Tibial artery (tissue), 4 donors: ENCODE measurements around the gene CITED2.

ENCODE experiments used
- DNase-seq, 2 donors: peaks; one replicate each; pipeline ENCODE4 v3.0.0-alpha.2; 2019
- H3K27ac ChIP-seq, 2 donors: fragments of 200-600 bp; sonication (generic) in 1 of 2; 1 replicate in 1 of 2; 2 replicates in 1 of 2; pipeline ENCODE4 v1.5.1; 2018 to 2019; ENCODE audit warnings: mild to moderate bottlenecking in 1 of 2
- H3K27me3 ChIP-seq, 2 donors: fragments of 200-600 bp; sonication (generic) in 1 of 2; one replicate each; pipeline versions ENCODE4 v1.5.1 to v1.6.0; 2016 to 2019
- H3K36me3 ChIP-seq, 3 donors: fragments of 200-600 bp; sonication (generic) in 2 of 3; one replicate each; pipeline ENCODE4 v1.5.1; 2016 to 2019; ENCODE audit warnings: mild to moderate bottlenecking in 2 of 3
- H3K4me1 ChIP-seq, 4 donors: fragments of 200-600 bp; sonication (generic) in 2 of 4; 1 replicate in 3 of 4; 2 replicates in 1 of 4; pipeline ENCODE4 v1.5.1; 2016 to 2019
- H3K4me3 ChIP-seq, 2 donors: fragments of 200-600 bp; sonication (generic) in 1 of 2; 1 replicate in 1 of 2; 2 replicates in 1 of 2; pipeline ENCODE4 v1.5.1; 2018 to 2019; ENCODE audit warnings: mild to moderate bottlenecking in 2 of 2
- H3K9me3 ChIP-seq, 3 donors: fragments of 200-600 bp; sonication (generic) in 1 of 3; one replicate each; pipeline ENCODE4 v1.5.1; 2016 to 2019
- CTCF ChIP-seq, 2 experiments: fragments of 200-600 bp in 1 of 2; fragments of 450-650 bp in 1 of 2; IDR thresholded peaks; one replicate each; pipeline ENCODE4 v1.5.1; 2017 to 2019; ENCODE audit warnings: antibody characterized with exemption in 2 of 2, mild to moderate bottlenecking in 1 of 2, moderate library complexity in 1 of 2
- intact Hi-C: fragments of 100-400 bp; cut with DNase I; formaldehyde crosslinking; loops from one replicate; pipeline ENCODE4 v1.15.0; 2023; ENCODE audit warnings: low total_unique reads

Gene CITED2

GRCh38 chr6:139390447-139390846 is 16.0 kb upstream of the CITED2 start:
- intact Hi-C loops = no loop called here
- no peak for DNase-seq
- Histone ChIP-seq H3K27me3 (no peaks in the 10 kb centered on the region), H3K9me3 (no peaks in the 10 kb centered on the region), H3K36me3 (no peaks in the 10 kb centered on the region), H3K27ac (no peak overlapping the region), H3K4me1 (no peaks in the 10 kb centered on the region), H3K4me3 (no peak overlapping the region)
- no peak for TF ChIP-seq CTCF (IDR thresholded peaks at IDR 0.05)

DNA sequence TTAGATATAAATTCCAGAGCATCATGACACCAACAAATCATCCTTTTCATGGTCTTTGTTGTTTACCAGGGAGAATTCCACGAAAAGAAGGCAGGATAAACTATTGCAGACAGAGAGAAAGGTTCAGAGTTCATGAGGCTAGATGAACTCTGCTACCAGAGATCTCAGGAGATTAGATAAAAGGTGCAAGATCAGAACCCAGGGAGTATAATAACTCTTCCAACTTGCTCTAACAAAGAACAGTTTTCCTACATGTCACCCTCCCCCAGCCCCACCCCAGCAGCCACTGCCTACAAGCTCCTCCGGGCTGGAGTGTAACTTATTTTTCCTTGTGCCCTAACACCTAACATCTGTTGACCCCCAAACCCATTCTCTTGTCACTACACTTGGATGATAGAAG is 13.9 kb upstream of the CITED2 start:
- Histone ChIP-seq H3K27ac (no peak overlapping the region), H3K36me3 (no peaks in the 10 kb centered on the region), H3K4me1 (peaks cover 0 to 10% (median 0%) of the 10 kb centered on the region in 4 donors), H3K27me3 (no peaks in the 10 kb centered on the region), H3K4me3 (no peak overlapping the region), H3K9me3 (no peaks in the 10 kb centered on the region)
- no peak for TF ChIP-seq CTCF (IDR thresholded peaks at IDR 0.05)
- intact Hi-C loops = no loop called here
- no peak for DNase-seq

GRCh38 chr6:139386404-139386803 is 12.0 kb upstream of the CITED2 start:
- no peak for TF ChIP-seq CTCF (IDR thresholded peaks at IDR 0.05)
- Histone ChIP-seq H3K36me3 (no peaks in the 10 kb centered on the region), H3K9me3 (no peaks in the 10 kb centered on the region), H3K27ac (no peak overlapping the region), H3K27me3 (no peaks in the 10 kb centered on the region), H3K4me3 (no peak overlapping the region), H3K4me1 (peaks cover 0 to 10% (median 0%) of the 10 kb centered on the region in 4 donors)
- DNase-seq = no peak
- intact Hi-C loops = no loop called here

- no peak for TF ChIP-seq CTCF (IDR thresholded peaks at IDR 0.05)
- intact Hi-C loops = no loop called here
- H3K4me1 ChIP-seq = peaks cover 0 to 17% (median 6%) of the 10 kb centered on the region in 4 donors
- peak overlapping the region; percentile 20 to 30 for H3K27ac ChIP-seq
- no peak overlapping the region for H3K4me3 ChIP-seq
- no peaks in the 10 kb centered on the region for H3K9me3 ChIP-seq
- no peak for DNase-seq
- H3K27me3 ChIP-seq = no peaks in the 10 kb centered on the region
- H3K36me3 ChIP-seq = no peaks in the 10 kb centered on the region
Observed at GRCh38 chr6:139381216-139381865, 6.9 kb upstream of the CITED2 start.

DNA sequence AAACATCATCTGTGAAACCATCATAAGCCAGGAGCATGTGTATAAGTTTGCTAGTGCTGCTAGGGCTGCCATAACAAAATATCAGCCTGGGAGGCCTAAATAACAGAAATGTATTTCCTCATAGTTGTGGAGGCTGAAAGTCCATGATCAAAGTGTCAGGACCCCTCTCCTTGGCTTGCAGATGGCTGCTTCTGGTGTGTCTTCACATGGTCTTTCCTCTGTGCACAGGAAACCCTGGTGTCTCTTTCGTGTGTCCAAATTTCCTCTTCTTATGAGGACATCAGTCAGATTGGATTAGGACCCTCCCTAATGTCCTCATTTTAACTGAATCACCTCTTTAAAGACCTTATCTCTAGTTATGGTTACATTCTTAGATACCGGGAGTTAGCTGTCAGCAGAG is 6.2 kb upstream of the CITED2 start:
- H3K4me3 ChIP-seq = no peak overlapping the region
- DNase-seq = no peak
- H3K4me1 ChIP-seq = peaks cover 0 to 21% (median 9%) of the 10 kb centered on the region in 4 donors
- H3K9me3 ChIP-seq = no peaks in the 10 kb centered on the region
- H3K27me3 ChIP-seq = no peaks in the 10 kb centered on the region
- intact Hi-C loops = no loop called here
- peak overlapping the region in 1 of 2 donors; percentile 30 for H3K27ac ChIP-seq
- no peaks in the 10 kb centered on the region for H3K36me3 ChIP-seq
- no peak for TF ChIP-seq CTCF (IDR thresholded peaks at IDR 0.05)

GRCh38 chr6:139380168-139380567 is 5.7 kb upstream of the CITED2 start:
- peaks cover 0 to 21% (median 9%) of the 10 kb centered on the region in 4 donors for H3K4me1 ChIP-seq
- intact Hi-C loops = no loop called here
- no peak for TF ChIP-seq CTCF (IDR thresholded peaks at IDR 0.05)
- no peak for DNase-seq
- H3K4me3 ChIP-seq = no peak overlapping the region
- no peaks in the 10 kb centered on the region for H3K27me3 ChIP-seq
- no peak overlapping the region for H3K27ac ChIP-seq
- no peaks in the 10 kb centered on the region for H3K36me3 ChIP-seq
- H3K9me3 ChIP-seq = no peaks in the 10 kb centered on the region
